SK-N-SH (cell line): Measurements from ENCODE around the gene INPP5A. TPM values are rescaled to one million over a fixed set of nuclear protein-coding genes. Genes with fewer than 3 reads are reported as not detected.

Source experiments
- CTCF ChIA-PET: fragments of 300-600, 350-600 bp; formaldehyde crosslinking; extraction: SDS; loops from one replicate; lab custom pipeline; 2021; lab: Yijun Ruan, JAX
- POLR2A ChIA-PET: fragments of 350-600 bp; sonication (Branson Sonifier 250); formaldehyde crosslinking; extraction: SDS; loops from one replicate; lab custom pipeline; 2020; ENCODE audit warnings: antibody characterized with exemption, inconsistent platforms; lab: Yijun Ruan, JAX
- DNase-seq: peaks from one replicate; pipeline ENCODE4 v3.0.0; 2012
- H2AFZ ChIP-seq: fragments of 200-600 bp; sonication (generic); 2 replicates; pipeline ENCODE4 v1.8.1; 2016; ENCODE audit warnings: antibody characterized with exemption, mild to moderate bottlenecking, low read depth
- H3F3A ChIP-seq: fragments of 200-600 bp; sonication (generic); replicated peaks from 2 replicates; pipeline ENCODE3; 2016; ENCODE audit warnings: antibody characterized with exemption, mild to moderate bottlenecking; ENCODE audit not compliant: insufficient read depth
- H3K27ac ChIP-seq, 2 experiments: fragments of 200-500 bp in 1 of 2; fragments of 200-600 bp in 1 of 2; sonication (Bioruptor generic) in 1 of 2; sonication (generic), shearing (Covaris generic) in 1 of 2; 2 replicates each; pipeline versions ENCODE4 v1.5.1 to v1.6.1; 2014 to 2016; ENCODE audit warnings: low read depth in 2 of 2, inconsistent platforms in 1 of 2, low read length in 1 of 2, mild to moderate bottlenecking in 1 of 2, mixed read lengths in 1 of 2
- H3K27me3 ChIP-seq: fragments of 200-600 bp; sonication (generic), shearing (Covaris generic); 2 replicates; pipeline ENCODE4 v1.6.1; 2016; ENCODE audit warnings: mixed run types; ENCODE audit not compliant: insufficient read depth
- H3K36me3 ChIP-seq, 2 experiments: fragments of 200-500 bp in 1 of 2; fragments of 200-600 bp in 1 of 2; sonication (Bioruptor generic) in 1 of 2; sonication (generic) in 1 of 2; replicated peaks in 1 of 2; 2 replicates each; pipeline versions ENCODE3 to v1.5.1; 2014 to 2016; ENCODE audit warnings: low read length in 1 of 2, mild to moderate bottlenecking in 1 of 2; ENCODE audit not compliant: insufficient read depth in 2 of 2, control insufficient read depth in 1 of 2
- H3K4me1 ChIP-seq, 2 experiments: fragments of 200-500 bp in 1 of 2; fragments of 200-600 bp in 1 of 2; sonication (Bioruptor generic) in 1 of 2; sonication (generic), shearing (Covaris generic) in 1 of 2; 2 replicates each; pipeline versions ENCODE4 v1.5.1 to v1.6.1; 2014 to 2016; ENCODE audit warnings: low read depth in 1 of 2, low read length in 1 of 2, mixed run types in 1 of 2; ENCODE audit not compliant: insufficient read depth in 2 of 2, control insufficient read depth in 1 of 2
- H3K4me2 ChIP-seq: fragments of 200-600 bp; sonication (generic), shearing (Covaris generic); 2 replicates; pipeline ENCODE4 v1.6.1; 2017; ENCODE audit warnings: mixed run types
- H3K4me3 ChIP-seq, 2 experiments: fragments of 200-500 bp in 1 of 2; fragments of 200-600 bp in 1 of 2; sonication (Bioruptor generic) in 1 of 2; sonication (generic), shearing (Covaris generic) in 1 of 2; 2 replicates each; pipeline versions ENCODE4 v1.5.1 to v1.8.1; 2014 to 2016; ENCODE audit warnings: low read depth in 2 of 2, inconsistent platforms in 1 of 2, low read length in 1 of 2, mild to moderate bottlenecking in 1 of 2, mixed read lengths in 1 of 2, moderate library complexity in 1 of 2
- H3K79me2 ChIP-seq: fragments of 200-600 bp; sonication (generic); 2 replicates; pipeline ENCODE4 v1.8.1; 2017; ENCODE audit warnings: mild to moderate bottlenecking; ENCODE audit not compliant: insufficient read depth
- H3K9ac ChIP-seq: fragments of 200-600 bp; sonication (generic); 2 replicates; pipeline ENCODE4 v1.6.1; 2017; ENCODE audit warnings: mixed run types
- H3K9me2 ChIP-seq: fragments of 200-600 bp; sonication (generic); 2 replicates; pipeline ENCODE4 v1.6.1; 2017; ENCODE audit warnings: mixed run types
- H3K9me3 ChIP-seq: fragments of 200-600 bp; sonication (generic); 2 replicates; pipeline ENCODE4 v1.6.1; 2017; ENCODE audit warnings: mixed run types, mild to moderate bottlenecking, moderate library complexity
- H4K20me1 ChIP-seq: fragments of 200-600 bp; sonication (generic); 2 replicates; pipeline ENCODE4 v1.6.1; 2017; ENCODE audit warnings: mild to moderate bottlenecking, mixed run types; ENCODE audit not compliant: insufficient read depth
- CHD2 ChIP-seq: fragments of 150-350 bp; IDR thresholded peaks from 2 replicates; pipeline ENCODE4 v1.6.1; 2018; ENCODE audit warnings: low read length; ENCODE audit not compliant: partially characterized antibody
- CTCF ChIP-seq: fragments of 200-600 bp; sonication (generic); IDR thresholded peaks from 2 replicates; pipeline ENCODE4 v1.6.1; 2017; ENCODE audit warnings: antibody characterized with exemption, mild to moderate bottlenecking, moderate library complexity
- FOSL2 ChIP-seq: IDR thresholded peaks from 2 replicates; pipeline ENCODE4 v1.4.0; 2012; ENCODE audit warnings: low read depth, mild to moderate bottlenecking, moderate library complexity, borderline replicate concordance
- FOXJ3 ChIP-seq: sonication (generic); formaldehyde crosslinking; IDR thresholded peaks from 2 replicates; pipeline ENCODE4 v1.5.1; 2020; ENCODE audit warnings: mild to moderate bottlenecking, missing genetic modification reagents
- GABPA ChIP-seq: IDR thresholded peaks from 2 replicates; pipeline ENCODE4 v1.4.0; 2012; ENCODE audit warnings: low read depth, mild to moderate bottlenecking
- GATA2 ChIP-seq: sonication (generic); formaldehyde crosslinking; IDR thresholded peaks from 2 replicates; pipeline ENCODE4 v1.5.0; 2020; ENCODE audit warnings: mild to moderate bottlenecking, missing genetic modification reagents
- NFIC ChIP-seq: IDR thresholded peaks from 2 replicates; pipeline ENCODE4 v1.4.0; 2012; ENCODE audit warnings: borderline replicate concordance
- RCOR1 ChIP-seq: fragments of 150-350 bp; IDR thresholded peaks from 2 replicates; pipeline ENCODE4 v1.6.1; 2017; ENCODE audit warnings: antibody characterized with exemption, low read length
- RFX5 ChIP-seq: IDR thresholded peaks from 2 replicates; pipeline ENCODE4 v1.6.1; 2012; ENCODE audit warnings: mild to moderate bottlenecking, improper control_type of control experiment, low read length
- RXRA ChIP-seq: IDR thresholded peaks from 2 replicates; pipeline ENCODE4 v1.4.0; 2012; ENCODE audit warnings: low read depth, mild to moderate bottlenecking, borderline replicate concordance
- SIN3A ChIP-seq: IDR thresholded peaks from 2 replicates; pipeline ENCODE4 v1.6.1; 2012; ENCODE audit warnings: low read depth, mild to moderate bottlenecking, low read length, moderate library complexity, borderline replicate concordance
- TCF12 ChIP-seq: IDR thresholded peaks from 2 replicates; pipeline ENCODE4 v1.4.0; 2012
- USF1 ChIP-seq: IDR thresholded peaks from 2 replicates; pipeline ENCODE4 v1.4.0; 2012; ENCODE audit warnings: low read depth, borderline replicate concordance
- USF2 ChIP-seq: fragments of 150-350 bp; IDR thresholded peaks from 2 replicates; pipeline ENCODE4 v1.6.1; 2017; ENCODE audit warnings: antibody characterized with exemption, low read length, low read depth, borderline replicate concordance
- ZBTB33 ChIP-seq: IDR thresholded peaks from 2 replicates; pipeline ENCODE4 v1.4.0; 2012; ENCODE audit warnings: low read depth, borderline replicate concordance
- WGBS: methylation state at CpG from one replicate; pipeline ENCODE4 v1.1.6; 2017; ENCODE audit warnings: low lambda C conversion rate; 5-methylcytosine and 5-hydroxymethylcytosine counted together
- polyA plus RNA-seq, 3 experiments: library from polyadenylated mRNA; depleted of rRNA; stranded (reverse); fragments of >200 nt; gene quantifications; 2 replicates each; pipeline ENCODE4 v1.2.3, GENCODE V29; 2012

INPP5A gene
- polyA plus RNA-seq, 1 of the 3 experiments (the other 2 are of a cell fraction): 12.0 TPM

GRCh38 chr10:132690821-132691610 is 153.4 kb downstream of the INPP5A start:
- TF ChIP-seq CTCF (no peak), ZBTB33 (no peak), FOXJ3 (CRISPR knock-in tag) (no peak), RXRA (no peak), SIN3A (no peak), RFX5 (no peak), USF2 (no peak), USF1 (no peak), NFIC (no peak), FOSL2 (no peak), TCF12 (no peak), RCOR1 (no peak), GATA2 (CRISPR knock-in tag) (no peak), GABPA (no peak), CHD2 (no peak)
- Histone ChIP-seq H3K9ac (no peak overlapping the region), H3K27ac (no peak overlapping the region), H3K27me3 (no peaks in the 10 kb centered on the region), H3K9me2 (no peaks in the 10 kb centered on the region), H3K4me2 (no peak overlapping the region), H4K20me1 (no peaks in the 10 kb centered on the region), H3K4me3 (no peak overlapping the region), H3K79me2 (no peaks in the 10 kb centered on the region), H2AFZ (no peak overlapping the region), H3K36me3 (peaks cover 0 to 2% of the 10 kb centered on the region in 2 experiments), H3K4me1 (no peaks in the 10 kb centered on the region; a peak in 1 of 4 replicates), H3F3A (no peaks in the 10 kb centered on the region), H3K9me3 (0 out of 2 replicates have a peak, but pooled peaks cover 4% of the 10 kb centered on the region)
- ChIA-PET POLR2A (no interaction called here), CTCF (no interaction called here)
- WGBS: 98% methylated on average over 49 of the region's 56 CpGs
- DNase-seq: no peak
